Inferior parietal cortex (tissue), 1 donor: Measurements from ENCODE around the gene TUBB3.

Experiments
- DNase-seq: peaks from one replicate; pipeline ENCODE4 v3.0.0-alpha.2; 2016; ENCODE audit errors: extremely low spot score

Gene TUBB3

DNA sequence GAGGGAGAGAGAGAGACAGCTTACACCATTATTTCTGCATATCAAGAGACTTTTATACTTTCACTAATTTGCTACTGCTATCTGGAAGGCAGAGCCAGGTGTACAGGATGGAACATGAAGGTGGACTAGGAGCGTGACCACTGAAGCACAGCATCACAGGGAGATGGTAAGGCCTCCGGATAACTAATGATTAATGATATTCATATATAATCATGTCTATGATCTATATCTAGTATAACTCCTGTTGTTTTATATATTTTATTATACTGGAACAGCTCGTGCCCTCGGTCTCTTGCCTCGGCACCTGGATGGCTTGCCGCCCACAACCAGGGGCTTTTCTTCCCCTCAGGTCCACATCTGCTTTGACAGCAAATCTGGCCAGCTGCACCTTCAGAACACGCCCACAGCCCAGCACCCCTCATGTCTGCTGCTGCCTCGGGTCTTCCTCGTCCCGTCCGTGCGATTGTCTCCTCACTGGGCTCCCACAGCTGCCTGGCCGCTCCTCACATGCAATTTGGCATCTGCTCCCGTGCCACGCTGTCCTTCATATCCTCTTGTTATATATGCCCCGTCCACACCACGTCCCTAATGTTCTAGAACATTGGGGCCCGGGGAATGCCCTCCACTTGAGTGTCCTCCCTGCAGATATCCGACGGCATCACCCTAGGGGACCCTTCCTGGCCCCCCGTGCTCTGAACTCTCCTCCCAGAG is 15.2 kb downstream of the TUBB3 start:
- no peak for DNase-seq

DNA sequence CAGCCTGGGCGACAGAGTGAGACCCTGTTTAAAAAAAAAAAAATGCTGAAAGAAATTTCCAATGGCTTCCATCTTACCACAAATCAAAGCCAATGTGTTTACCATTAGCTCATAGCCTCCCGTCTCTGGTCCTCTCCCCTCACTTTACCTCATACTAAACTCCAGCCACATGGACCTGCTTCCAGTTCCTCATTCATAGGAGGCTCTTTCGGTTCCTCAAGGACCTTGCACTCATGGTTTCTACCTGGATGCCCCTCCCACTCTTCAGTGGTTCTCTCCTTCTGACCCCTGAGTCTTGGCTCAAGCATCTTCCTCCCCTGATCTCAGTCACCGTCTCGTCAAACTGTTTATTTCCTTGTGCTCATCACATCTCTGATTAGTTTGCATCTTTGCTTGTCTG is 21.6 kb downstream of the TUBB3 start:
- no peak for DNase-seq

DNA sequence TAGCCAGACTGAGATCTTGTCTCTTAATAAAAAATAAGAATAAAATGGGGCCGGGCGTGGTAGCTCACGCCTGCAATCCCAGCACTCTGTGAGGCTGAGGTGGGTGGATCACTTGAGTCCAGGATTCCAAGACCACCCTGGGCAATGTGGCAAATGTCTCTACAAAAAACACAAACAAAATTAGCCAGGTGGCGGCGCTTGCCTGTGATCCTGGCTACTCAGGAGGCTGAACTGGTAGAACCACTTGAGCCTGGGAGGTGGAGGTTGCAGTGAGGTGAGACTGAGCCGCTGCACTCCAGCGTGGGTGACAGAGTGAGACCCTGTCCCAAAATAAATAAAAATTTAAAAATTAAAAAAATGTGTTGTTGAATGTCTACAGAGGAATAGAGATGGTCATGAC is 22.5 kb downstream of the TUBB3 start:
- no peak for DNase-seq

DNA sequence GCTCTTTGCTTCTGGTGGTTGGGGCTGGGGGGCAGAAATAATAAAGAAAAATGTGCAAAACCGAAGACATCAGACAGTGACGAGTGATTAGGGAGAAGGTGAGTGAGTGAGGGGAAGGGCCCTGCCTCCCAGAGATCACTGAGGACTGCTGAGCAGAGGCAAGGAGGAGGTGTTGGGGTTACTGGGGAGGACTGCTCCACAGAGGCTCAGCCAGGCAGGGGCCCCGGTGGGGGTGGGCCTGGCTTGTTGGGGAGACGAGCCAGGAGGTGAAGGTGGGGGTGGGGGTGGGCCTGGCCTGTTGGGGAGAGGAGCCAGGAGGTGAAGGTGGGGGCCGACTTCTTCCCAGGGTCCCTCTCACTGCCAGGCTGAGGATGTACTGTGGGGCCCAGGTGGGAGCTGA is 23.4 kb downstream of the TUBB3 start:
- DNase-seq = no peak

DNA sequence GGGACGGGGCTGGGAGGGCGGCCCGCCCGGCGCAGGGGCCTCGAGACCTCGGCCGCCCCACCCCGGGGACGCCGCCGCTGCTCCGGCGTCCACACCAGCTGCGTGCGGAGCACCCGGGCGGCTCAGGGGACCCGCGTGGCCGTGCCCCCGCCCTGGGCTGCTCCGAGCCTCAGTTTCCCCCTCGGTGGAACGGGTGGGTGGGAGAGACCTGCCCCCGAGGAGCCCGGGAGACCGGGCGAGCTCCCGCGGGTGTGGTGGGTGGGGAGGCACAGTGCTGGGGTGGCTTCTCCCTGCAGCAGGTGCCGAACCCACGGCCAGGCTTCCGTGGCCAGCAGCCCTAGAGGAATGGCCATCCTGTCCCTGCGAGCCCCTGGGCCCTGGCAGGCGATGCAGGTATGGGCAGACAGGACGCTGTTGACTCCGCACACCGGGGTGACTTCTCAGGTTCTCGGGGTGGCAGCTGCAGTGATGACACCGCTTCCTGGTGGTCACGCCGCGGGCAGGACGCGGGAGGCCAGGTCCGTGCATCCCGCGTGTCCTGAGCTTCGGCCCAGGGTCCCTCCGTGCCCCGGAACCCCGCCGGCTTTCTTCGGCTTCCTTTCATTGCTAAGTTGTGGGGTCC is 26.1 kb downstream of the TUBB3 start:
- DNase-seq = no peak

DNA sequence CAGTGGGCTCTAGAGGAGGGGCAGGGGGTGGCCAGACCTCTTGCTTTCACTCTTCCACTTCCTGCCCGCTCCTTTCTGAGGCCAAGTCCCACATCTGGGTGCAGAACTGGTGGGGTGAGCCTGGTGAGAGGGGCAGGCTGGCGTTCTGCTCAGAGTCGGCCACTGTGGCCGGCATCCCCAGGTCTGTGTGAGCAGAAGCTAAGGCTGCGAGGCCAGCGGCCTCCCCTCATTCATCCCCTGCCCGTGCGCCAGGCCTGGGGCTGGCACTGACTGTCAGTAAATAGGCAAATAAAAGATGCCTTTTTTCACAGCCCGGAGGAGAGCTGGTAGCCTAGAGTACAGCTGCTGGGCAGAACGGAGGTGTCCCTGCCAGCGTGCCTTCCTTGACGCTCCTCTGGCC is 26.6 kb downstream of the TUBB3 start:
- DNase-seq = no peak

DNA sequence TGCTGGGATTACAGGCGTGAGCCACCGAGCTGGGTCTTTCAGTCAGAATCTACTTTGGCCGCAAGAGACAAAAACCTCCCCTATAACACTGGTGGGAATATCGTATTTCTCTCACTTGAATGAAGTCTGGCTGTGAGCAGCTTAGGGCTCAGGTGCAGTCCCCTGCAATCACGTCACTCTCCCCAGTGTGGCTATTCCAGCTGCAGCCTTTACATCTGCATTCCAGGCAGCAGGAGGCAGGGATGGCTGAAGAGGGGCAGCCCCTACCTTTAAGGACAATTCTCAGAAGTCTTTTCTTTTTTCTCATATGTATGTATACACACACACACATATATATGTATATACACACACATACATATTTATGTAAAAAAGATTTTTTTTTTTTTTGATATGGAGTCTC is 28.4 kb downstream of the TUBB3 start:
- no peak for DNase-seq

DNA sequence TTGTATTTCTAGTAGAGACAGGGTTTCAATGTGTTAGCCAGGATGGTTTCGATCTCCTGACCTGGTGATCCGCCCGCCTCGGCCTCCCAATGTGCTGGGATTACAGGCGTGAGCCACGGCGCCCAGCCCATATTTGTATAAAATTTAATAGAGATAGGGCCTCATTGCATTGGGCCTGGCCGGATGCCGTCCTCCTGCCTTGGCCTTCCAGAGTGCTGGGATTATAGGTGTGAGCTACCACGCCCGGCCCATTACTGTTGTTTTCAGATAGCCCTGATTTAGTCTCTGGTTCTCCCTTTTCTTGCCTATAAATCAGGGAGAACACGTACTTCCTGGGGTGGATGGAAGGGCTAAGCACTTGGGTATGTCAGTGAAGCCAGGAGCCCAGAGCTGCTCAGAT is 28.9 kb downstream of the TUBB3 start:
- DNase-seq = no peak

DNA sequence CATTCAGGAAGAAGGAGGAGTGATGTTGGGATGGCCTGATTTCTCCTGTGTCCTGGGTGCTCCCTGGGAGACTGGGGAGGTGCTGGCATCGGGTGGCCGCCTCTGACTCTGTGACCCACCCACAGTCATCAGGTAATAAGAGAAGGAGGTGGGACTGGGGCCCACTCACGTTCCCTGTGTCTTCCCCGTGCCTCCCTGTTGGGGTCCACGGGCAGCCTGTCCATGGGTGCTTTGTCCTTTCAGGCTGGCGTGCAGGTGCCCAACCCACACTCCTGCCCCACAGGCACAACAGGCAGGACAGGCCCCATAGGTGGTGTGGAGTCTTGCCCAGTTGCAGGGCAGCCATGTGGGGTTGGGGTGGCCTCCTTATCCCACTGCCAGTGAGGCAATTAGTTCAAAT is 29.4 kb downstream of the TUBB3 start:
- no peak for DNase-seq

DNA sequence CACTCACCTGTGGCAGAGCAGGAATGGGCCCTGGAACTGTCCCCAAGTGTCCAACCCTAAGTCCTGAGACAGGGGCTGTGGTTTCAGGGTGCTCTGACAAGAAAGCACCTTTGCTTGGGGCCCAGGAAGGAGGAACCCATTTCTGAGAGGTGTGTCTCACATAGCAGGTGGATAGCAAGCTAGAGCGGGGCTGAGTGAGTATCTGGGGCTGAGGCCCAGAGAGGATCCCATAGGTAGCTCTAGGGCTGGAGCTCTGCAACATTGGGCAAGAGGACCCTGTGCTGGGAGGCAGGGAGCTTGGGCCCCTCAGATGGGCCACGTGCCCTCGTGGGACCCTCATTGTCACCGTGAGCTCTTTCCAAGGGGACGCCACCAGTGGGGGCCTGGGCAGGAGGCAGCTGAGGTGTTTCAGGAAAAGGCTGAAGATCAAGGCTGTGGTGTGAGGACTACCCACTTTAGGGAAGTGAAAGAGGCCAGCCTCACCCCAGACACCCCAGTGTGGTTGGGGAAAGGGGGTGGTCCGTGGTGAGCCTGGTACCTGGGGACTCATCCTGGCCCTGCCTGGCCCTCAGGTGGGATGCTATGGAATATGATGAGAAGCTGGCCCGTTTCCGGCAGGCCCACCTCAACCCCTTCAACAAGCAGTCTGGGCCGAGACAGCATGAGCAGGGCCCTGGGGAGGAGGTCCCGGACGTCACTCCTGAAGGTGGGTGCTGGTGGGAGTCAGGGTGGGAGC is 30.7 kb downstream of the TUBB3 start:
- no peak for DNase-seq

DNA sequence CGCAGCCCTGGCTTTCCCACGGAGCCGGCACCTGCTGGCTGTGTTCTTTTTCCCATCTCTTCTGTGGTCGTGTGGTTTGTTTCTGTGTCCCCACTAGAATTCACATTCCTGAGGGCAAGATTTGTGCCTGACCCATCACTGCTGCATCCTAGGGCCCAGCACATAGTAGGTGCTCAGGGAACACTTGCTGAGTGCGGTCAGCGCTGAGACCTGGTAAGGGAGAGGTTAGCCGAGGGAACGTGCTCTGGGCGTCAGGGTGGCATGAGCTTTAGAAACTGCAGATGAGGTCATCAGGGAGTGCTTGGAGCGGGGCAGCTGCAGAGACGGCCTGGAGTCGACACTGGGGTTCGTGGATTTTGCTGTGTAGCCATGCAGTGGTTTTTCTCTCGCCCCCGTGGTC is 31.3 kb downstream of the TUBB3 start:
- DNase-seq = no peak

DNA sequence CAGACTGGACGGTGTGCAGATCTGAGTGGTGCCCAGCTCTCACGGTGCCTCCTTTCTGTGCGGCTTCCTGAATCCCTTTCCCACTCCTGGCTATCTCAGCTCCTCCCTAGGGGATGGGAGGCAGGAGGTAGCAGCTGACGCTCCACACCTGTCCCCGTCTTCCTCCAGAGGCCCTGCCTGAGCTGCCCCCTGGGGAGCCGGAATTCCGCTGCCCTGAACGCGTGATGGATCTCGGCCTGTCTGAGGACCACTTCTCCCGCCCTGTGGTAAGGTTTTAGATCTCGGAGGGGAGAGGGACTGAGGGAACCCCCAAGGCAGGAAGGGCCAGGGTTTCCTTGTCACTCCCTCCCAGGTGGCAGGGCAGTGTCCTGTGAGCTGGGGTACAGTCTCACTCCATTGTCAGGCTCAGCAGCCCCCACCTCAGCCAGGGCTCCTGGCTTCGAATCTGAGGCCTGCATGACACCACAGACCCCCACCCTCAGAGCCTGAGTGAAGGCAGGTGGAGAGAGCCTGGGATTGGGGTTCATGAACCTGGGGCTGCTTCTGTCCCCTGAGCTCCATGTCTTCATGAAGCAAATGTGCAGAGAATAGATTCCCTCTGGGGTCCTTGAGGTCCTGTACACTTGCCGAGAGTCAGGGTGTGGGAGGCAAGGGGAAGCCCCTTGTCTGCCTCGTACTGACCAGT is 32.0 kb downstream of the TUBB3 start:
- DNase-seq = no peak

DNA sequence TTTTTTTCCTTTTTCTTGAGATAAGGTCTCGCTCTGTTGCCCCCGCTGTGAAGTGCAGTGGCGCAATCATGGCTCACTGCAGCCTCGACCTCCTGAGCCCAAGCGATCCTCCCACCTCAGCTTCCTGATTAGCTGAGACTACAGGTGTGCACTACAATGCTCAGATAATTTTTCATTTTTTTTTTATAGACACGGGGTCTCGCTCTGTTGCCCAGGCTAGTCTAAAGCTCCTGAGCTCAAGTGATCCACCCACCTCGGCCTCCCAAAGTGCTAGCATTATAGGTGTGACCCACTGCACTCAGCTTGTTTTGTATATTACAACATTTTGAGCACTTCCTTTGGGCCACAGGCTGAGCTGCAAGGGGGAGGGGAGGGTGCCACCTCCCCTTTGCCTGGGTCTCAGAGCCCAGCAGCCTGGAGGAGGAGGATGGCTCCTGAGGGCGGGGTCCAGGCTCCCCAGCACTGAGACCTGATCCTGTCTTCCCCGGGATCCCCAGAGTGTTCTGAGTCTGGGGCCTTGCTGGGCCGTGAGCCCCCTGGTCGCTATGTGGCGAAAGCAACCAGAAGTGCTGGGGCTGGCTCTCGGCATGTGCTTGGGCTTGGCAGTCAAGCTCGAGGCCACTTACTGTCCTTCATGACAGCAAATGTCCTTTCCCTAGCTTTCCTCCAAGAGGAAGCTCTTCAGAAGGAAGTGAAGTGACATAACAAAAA is 33.5 kb downstream of the TUBB3 start:
- no peak for DNase-seq

DNA sequence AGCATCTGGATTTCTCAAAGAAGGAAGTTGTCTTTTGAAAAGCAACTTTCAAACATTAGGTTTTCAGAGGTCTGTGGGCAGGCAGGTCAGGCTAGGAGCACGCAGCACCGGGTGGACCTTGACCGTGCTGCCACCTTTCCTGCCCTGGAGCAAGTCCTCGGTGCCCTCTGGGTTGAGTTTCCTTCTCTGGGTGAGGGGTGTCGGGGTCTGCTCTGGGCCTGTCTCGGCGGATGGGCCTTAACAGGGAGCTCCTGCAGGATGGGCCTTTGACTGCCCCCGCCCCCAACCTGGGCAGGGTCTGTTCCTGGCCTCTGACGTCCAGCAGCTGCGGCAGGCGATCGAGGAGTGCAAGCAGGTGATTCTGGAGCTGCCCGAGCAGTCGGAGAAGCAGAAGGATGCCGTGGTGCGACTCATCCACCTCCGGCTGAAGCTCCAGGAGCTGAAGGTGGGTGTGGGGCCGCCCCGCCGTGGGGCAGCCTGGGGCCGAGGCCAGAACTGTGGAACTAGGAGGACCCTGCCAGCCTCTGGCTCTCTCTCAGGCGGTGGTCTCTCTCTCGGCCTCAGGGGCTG is 34.2 kb downstream of the TUBB3 start:
- DNase-seq = no peak

DNA sequence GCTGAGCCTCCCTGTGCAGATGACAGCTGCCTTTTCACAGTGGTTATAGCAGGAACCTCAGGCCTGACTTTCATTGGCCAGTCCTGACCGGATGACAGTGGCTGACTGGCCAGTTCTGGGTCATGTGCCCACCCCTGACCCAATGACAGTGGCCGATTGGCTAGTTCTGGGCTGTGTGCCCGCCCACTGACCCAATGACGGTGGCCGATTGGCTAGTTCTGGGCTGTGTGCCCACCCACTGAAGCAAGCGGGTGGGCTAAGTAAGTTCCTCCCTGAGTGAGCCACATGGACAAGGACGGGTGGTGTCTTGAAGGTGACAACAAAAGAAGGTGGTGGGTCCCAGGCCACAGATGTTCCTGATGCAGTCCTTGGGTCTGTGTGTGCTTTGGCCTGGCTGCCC is 34.9 kb downstream of the TUBB3 start:
- DNase-seq = no peak

DNA sequence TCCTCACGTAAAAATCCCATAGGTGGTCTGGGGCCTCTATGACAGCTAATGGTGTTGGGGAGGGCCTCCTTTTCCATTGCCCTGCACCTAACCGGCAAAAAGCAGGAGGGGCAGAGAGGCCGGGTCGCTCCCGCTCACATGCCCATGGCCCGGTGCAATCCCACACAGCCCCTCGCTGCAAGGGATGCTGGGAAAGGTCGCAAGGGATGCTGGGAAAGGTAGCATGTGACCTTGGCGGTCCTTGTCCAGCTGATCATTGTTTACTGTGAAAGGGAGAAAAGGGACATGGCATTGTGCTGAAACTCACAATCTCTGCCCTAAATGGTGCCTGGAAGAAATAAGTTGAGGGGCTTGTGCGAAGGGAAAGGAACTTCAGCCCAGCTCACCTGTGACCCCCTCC is 35.5 kb downstream of the TUBB3 start:
- DNase-seq = no peak

DNA sequence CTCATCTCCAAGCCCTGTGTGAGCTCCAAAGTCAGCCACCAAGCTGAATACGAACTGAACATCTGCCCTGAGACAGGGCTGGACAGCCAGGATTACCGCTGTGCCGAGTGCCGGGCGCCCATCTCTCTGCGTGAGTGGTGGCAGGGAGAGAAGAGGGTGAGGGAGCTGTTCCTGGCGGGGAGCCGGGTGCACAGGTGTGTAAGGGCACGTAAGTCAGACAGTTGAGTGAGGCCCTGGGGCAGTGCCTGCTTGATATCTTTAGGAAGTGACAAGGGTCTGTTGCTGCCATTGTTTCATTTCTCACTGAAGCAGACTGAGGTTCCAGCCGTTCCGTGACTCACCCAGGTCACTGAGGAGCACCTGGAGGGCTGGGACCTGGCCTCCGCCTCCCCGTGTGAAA is 37.8 kb downstream of the TUBB3 start:
- DNase-seq = no peak

DNA sequence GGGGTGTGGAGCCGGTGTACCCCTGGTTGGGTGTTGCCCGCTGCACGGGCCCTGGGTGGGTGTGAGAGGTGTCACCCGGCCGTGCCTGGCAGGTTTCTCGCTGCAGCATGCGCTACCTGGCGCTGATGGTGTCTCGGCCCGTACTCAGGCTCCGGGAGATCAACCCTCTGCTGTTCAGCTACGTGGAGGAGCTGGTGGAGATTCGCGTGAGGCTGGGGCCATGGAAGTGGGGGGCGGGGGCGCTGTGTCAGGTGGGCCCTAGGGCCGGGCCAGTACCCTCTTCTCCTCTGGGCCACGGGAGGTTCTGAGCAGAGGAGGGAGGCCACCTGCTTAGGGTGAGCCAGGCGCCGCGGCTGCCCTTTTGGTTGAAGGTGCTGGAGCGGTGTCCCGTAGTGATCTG is 38.8 kb downstream of the TUBB3 start:
- DNase-seq = no peak

DNA sequence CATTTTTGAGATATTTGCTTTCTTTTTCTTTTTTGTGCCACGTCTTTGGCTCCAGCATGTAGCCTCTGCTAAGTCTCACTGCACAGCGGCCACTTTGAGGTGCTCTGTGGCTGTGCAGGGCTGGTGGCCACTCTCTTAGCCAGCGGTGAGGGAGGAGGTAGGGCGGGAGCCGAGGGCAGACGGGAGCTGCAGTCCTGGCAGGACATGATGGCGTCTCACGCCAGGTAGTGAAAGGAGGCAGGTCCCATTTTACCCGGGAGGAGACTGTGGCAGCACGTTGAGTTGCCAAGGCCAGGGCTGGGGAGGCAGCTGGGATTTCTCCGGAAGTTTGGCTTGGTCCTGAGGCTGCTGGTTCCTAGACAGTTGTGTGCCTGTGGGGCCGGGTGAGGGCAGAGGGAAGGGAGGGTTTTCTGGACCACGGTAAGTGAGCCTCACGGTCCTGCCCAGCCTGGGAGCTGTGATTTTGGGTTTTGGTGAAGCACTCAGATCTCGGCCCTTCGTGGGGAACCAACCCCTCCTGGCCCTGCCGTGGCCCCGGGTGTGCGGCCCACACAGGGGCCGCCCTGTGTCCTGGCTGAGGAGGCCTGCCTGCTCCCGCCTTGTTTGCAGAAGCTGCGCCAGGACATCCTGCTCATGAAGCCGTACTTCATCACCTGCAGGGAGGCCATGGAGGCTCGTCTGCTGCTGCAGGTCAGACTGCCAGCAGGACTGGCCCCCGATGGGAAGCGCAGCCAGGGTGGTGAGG is 39.8 kb downstream of the TUBB3 start:
- DNase-seq = no peak

DNA sequence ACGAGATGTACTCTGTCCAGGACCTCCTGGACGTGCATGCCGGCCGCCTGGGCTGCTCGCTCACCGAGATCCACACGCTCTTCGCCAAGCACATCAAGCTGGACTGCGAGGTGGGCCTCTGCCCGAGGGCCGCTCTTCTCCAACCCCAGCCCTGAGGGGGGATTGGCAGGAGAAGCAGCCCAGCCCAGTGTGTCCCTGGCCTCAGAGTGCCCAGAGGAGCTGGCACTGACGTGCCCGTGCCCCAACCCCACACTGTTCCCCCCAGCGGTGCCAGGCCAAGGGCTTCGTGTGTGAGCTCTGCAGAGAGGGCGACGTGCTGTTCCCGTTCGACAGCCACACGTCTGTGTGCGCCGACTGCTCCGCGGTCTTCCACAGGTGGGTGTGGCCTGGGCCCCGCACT is 41.1 kb downstream of the TUBB3 start:
- no peak for DNase-seq
